ENCODE results near the gene PROM2. TPM values are rescaled to one million over a fixed set of nuclear protein-coding genes. Genes with fewer than 3 reads are reported as not detected.

PROM2 gene
- total RNA-seq, 4 donors from 2014 or later = 16.7 to 24.3 (median 22.0) TPM

DNA sequence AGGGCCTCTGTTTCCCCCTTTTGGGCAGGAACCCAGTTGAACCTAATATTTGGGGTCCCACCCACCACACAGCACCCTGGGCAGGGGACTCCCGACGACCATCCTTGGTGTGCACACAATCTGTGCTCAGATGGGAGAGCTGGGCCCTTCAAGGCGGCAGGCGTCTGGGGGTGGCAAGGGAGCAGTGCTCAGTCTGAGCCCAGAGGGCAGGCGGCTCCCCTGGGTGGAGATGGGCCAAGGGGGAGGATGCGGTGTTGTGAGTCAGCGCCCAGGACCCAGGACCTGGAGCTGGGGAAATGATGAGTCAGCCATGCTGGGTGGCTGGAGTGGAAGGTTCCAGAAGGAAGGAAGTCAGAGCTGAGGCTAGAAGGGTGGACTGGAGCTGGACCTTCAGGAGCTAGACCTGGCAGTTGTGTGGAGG, 3.8 kb downstream of the PROM2 start:
- Histone ChIP-seq H3K36me3 (no peaks in the 10 kb centered on the region), H3K4me1 (peaks cover 39 to 44% of the 10 kb centered on the region in 2 donors), H3K27ac (peak overlapping the region in 1 of 3 donors; percentile 77), H3K4me3 (replicated peaks in 1 of 3) (no peak overlapping the region), H3K27me3 (no peaks in the 10 kb centered on the region), H3K9me3 (no peaks in the 10 kb centered on the region)
- no peak for DNase-seq
- WGBS, 2 donors = 94 to 100% methylated on average over 3 to 7 of the region's 7 CpGs
- intact Hi-C loops (cut with DNase I) = no loop called here
- TF ChIP-seq POLR2A (IDR thresholded peaks at IDR 0.05) = no peak
- TF ChIP-seq, protein P1, sequence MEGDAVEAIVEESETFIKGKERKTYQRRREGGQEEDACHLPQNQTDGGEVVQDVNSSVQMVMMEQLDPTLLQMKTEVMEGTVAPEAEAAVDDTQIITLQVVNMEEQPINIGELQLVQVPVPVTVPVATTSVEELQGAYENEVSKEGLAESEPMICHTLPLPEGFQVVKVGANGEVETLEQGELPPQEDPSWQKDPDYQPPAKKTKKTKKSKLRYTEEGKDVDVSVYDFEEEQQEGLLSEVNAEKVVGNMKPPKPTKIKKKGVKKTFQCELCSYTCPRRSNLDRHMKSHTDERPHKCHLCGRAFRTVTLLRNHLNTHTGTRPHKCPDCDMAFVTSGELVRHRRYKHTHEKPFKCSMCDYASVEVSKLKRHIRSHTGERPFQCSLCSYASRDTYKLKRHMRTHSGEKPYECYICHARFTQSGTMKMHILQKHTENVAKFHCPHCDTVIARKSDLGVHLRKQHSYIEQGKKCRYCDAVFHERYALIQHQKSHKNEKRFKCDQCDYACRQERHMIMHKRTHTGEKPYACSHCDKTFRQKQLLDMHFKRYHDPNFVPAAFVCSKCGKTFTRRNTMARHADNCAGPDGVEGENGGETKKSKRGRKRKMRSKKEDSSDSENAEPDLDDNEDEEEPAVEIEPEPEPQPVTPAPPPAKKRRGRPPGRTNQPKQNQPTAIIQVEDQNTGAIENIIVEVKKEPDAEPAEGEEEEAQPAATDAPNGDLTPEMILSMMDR (IDR thresholded peaks at IDR 0.05) = no peak

DNA sequence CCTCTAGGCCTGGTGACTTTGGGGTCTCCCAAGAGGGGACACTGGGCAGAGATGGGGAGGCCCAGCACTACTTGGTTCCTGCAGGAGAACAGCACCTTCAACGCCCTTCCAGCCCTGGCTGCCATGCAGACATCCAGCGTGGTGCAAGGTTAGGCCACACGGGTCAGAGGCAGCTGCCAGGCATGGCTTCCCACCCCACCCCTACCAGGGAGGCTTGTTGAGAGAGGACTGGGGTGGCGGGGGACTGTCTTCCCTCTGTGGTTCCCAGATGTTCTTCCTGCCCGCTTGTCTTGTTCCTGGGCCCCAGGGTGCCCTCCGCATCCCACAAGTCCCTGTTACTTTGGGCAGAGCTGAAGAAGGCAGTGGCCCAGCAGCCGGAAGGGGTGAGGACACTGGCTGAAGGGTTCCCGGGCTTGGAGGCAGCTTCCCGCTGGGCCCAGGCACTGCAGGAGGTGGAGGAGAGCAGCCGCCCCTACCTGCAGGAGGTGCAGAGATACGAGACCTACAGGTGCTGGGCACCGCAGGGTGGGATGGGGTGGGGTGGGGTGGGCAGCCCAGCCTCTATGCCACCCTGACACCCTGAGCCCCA, 4.5 kb downstream of the PROM2 start:
- intact Hi-C loops (cut with DNase I) = no loop called here
- H3K27ac ChIP-seq = no peak overlapping the region
- H3K36me3 ChIP-seq = no peaks in the 10 kb centered on the region
- WGBS, 2 donors = 85 to 88% methylated on average over 10 to 12 of the region's 12 CpGs
- no peaks in the 10 kb centered on the region for H3K27me3 ChIP-seq
- no peak overlapping the region for H3K4me3 ChIP-seq (replicated peaks in 1 of 3)
- no peak for TF ChIP-seq POLR2A (IDR thresholded peaks at IDR 0.05)
- TF ChIP-seq, protein P1 (IDR thresholded peaks at IDR 0.05) = no peak
- no peaks in the 10 kb centered on the region for H3K9me3 ChIP-seq
- DNase-seq = no peak
- H3K4me1 ChIP-seq = peaks cover 39 to 43% of the 10 kb centered on the region in 2 donors

DNA sequence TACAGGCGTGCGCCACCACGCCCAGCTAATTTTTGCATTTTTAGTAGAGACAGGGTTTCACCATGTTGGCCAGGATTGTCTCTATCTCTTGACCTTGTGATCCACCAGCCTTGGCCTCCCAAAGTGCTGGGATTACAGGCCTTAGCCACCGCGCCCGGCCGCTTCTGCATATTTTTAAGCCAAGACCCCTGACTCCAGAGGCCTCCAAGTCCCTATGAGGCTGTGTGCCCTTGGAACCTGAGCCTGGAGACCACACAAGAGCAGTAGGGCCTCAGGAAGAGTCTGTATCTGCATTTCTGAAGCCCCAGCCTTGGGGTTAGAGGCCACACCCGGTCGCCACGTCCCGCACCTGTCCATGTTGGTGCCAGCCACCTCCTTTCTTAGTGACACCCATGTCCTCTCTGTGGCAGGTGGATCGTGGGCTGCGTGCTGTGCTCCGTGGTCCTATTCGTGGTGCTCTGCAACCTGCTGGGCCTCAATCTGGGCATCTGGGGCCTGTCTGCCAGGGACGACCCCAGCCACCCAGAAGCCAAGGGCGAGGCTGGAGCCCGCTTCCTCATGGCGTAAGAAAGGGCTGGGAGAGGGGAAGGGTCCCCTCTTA, 5.3 kb downstream of the PROM2 start:
- TF ChIP-seq, protein P1 (IDR thresholded peaks at IDR 0.05) = no peak
- TF ChIP-seq POLR2A (IDR thresholded peaks at IDR 0.05) = no peak
- intact Hi-C loops (cut with DNase I) = no loop called here
- Histone ChIP-seq H3K4me3 (replicated peaks in 1 of 3) (no peak overlapping the region), H3K36me3 (no peaks in the 10 kb centered on the region), H3K27ac (no peak overlapping the region), H3K4me1 (peaks cover 33 to 37% of the 10 kb centered on the region in 2 donors), H3K27me3 (no peaks in the 10 kb centered on the region), H3K9me3 (no peaks in the 10 kb centered on the region)
- 93 to 96% methylated on average over 16 to 17 of the region's 19 CpGs for WGBS, 2 donors
- no peak for DNase-seq

DNA sequence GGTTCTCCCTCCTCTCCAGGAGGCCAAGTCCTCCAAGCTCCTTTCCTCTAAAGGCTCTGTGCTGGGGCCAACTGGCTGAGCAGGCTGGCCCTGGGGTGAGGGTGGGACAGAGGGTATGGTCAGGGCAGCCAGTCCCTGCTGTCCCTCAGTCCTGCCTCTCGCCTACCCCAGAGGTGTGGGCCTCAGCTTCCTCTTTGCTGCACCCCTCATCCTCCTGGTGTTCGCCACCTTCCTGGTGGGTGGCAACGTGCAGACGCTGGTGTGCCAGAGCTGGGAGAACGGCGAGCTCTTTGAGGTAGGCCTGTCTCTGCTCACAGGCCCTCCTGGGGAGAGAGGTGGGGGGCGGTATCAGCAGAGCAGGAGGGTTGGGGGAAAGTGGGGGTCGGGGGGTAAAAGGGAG, 6.8 kb downstream of the PROM2 start:
- Histone ChIP-seq H3K27ac (no peak overlapping the region), H3K4me3 (replicated peaks in 1 of 3) (no peak overlapping the region), H3K36me3 (no peaks in the 10 kb centered on the region), H3K27me3 (no peaks in the 10 kb centered on the region), H3K4me1 (peaks cover 18 to 22% of the 10 kb centered on the region in 2 donors), H3K9me3 (no peaks in the 10 kb centered on the region)
- TF ChIP-seq, protein P1 (IDR thresholded peaks at IDR 0.05) = no peak
- no peak for TF ChIP-seq POLR2A (IDR thresholded peaks at IDR 0.05)
- no peak for DNase-seq
- intact Hi-C loops (cut with DNase I) = no loop called here
- 86 to 94% methylated on average over 8 of the region's 8 CpGs for WGBS, 2 donors

DNA sequence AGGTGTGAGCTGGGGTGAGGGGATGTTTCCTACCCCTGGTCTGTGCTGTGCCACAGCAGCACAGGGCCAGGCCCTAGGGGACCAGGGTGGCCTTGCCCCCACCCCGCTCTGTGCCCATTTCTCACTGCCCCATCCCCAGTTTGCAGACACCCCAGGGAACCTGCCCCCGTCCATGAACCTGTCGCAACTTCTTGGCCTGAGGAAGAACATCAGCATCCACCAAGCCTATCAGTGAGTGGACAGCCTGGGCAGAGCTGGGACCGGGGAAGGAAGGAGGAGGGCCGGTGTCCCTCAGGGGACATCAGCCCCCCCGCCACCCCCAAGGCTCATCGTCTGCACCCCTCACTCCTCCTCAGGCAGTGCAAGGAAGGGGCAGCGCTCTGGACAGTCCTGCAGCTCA, 7.5 kb downstream of the PROM2 start:
- Histone ChIP-seq H3K36me3 (no peaks in the 10 kb centered on the region), H3K4me3 (replicated peaks in 1 of 3) (no peak overlapping the region), H3K27ac (no peak overlapping the region), H3K4me1 (peaks cover 10 to 15% of the 10 kb centered on the region in 2 donors), H3K27me3 (no peaks in the 10 kb centered on the region), H3K9me3 (no peaks in the 10 kb centered on the region)
- 90 to 98% methylated on average over 6 of the region's 8 CpGs for WGBS, 2 donors
- intact Hi-C loops (cut with DNase I) = no loop called here
- TF ChIP-seq, protein P1 (IDR thresholded peaks at IDR 0.05) = no peak
- no peak for TF ChIP-seq POLR2A (IDR thresholded peaks at IDR 0.05)
- DNase-seq = no peak
